ENCODE data around the gene LRSAM1.

GRCh38 chr9:127498298-127498697, 47.0 kb downstream of the LRSAM1 start:
- TF ChIP-seq, protein P1, sequence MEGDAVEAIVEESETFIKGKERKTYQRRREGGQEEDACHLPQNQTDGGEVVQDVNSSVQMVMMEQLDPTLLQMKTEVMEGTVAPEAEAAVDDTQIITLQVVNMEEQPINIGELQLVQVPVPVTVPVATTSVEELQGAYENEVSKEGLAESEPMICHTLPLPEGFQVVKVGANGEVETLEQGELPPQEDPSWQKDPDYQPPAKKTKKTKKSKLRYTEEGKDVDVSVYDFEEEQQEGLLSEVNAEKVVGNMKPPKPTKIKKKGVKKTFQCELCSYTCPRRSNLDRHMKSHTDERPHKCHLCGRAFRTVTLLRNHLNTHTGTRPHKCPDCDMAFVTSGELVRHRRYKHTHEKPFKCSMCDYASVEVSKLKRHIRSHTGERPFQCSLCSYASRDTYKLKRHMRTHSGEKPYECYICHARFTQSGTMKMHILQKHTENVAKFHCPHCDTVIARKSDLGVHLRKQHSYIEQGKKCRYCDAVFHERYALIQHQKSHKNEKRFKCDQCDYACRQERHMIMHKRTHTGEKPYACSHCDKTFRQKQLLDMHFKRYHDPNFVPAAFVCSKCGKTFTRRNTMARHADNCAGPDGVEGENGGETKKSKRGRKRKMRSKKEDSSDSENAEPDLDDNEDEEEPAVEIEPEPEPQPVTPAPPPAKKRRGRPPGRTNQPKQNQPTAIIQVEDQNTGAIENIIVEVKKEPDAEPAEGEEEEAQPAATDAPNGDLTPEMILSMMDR (IDR thresholded peaks at IDR 0.05), result no peak
- TF ChIP-seq POLR2A (IDR thresholded peaks at IDR 0.05) (no peak), EP300 (IDR thresholded peaks at IDR 0.05) (no peak), POLR2AphosphoS5 (IDR thresholded peaks at IDR 0.05) (no peak)
